Measurements from ENCODE around the gene MVD.
"Not testable (repeated sequence)": the region's sequence is repeated elsewhere in the genome, so short reads cannot be mapped to it uniquely, and the experiment has no call there.

MVD gene

GRCh38 chr16:88619859-88620815 lies 42.8 kb downstream of the MVD start:
- no peak for DNase-seq

GRCh38 chr16:88618956-88619667 lies 43.8 kb downstream of the MVD start:
- no peak for DNase-seq

DNA sequence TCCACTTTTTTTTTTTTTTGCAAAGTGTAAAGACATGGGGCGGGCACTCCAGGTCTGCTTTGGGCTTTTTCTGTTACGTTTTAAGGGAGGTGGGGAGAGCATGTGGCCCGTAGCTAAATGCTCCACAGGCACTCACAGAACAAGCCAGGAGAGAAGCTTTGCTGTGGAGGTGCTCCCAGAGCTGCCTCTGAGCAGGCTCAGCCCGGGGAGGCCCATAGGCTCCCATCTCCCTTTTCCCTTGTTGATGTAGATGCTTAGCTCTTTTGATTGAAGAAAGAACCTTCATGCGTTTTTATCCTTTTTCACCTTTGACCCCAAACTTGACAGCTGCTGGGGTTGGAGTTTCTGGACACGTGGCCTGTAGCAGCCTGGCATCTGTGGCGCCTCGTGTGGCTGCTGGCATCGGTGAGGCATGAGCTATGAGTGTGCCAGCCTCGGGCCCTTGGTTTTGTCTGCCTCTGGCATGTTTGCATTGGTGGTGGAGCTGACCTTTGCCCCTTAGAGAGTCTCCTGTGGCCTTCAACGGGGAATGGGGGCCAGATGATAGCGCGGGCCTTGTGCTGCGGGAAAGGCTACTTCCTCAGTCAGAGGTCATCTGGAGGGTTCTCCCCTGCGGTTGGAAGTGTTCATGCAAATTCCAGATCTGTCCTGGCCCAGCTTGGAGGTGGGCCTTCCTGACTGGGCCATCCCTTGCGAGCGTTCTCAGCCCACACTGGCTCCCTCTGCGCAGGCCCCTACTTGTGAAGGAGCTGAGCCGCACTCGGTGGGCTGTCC lies 44.5 kb downstream of the MVD start:
- no peak for DNase-seq

GRCh38 chr16:88617268-88618031 lies 45.4 kb downstream of the MVD start:
- no peak for DNase-seq

DNA sequence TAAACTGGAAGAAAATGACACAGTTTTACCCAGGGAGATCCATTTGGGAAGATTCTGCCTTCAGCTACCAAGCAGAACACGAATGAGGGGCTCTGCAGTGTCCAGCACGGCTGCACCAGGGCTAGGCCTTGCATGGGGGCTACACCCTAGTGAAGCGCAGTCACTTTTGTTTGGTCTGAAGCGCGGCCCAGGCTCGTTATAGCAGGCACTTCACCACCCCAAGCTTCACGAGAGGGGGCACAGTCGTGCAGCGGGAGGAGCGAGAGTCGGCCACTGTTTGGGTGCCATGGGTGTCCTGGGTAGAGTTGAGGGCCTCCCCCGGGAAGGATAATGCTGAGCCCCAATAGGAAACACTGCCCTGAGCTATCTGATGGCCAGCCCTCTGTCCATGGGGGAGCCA lies 46.2 kb downstream of the MVD start:
- DNase-seq = no peak

- DNase-seq = no peak
Observed at GRCh38 chr16:88616320-88616719, 46.6 kb downstream of the MVD start.

GRCh38 chr16:88614818-88615580 lies 47.9 kb downstream of the MVD start:
- no peak for DNase-seq

DNA sequence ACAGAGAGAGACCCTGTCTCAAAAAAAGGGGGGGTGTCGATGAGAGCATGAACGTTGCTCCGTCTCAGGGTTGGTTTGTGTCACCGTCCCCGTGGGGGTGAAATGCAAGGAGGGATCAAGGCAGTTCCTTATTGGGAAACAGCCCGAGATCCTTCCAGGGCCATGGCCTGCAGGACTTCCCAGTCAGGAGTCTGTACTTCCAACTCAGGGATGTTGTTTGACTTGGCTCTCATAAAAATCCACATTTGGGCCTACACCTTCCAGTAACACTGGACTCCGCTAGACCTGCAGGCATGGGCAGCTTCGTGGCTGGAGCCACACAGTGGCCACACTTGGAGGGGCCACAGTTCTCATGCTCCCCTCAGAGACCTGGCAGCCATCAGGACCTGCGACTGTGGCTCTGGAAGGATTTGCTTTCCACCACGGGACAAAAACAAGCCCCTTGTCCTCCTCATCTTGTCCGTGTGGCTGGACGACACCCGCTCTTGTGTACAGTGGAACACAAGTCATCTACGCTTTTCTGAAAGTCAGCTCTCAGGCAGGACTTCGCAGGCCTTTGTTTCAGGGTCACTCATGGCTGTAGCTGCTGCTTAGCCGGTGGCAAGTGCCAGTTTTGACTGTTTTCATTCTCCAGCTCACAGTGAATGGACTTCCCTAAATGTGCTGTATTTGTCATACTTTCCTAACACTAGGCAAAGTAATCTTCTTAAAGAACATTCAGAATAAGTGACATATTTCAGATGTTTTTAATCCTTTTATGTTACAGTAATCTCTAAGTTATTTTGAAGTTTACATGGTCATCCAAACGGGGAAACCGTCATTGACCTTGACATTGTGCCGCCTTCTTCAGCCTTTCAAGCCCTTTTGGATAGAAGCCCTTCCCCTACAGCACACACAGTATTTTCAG lies 48.7 kb downstream of the MVD start:
- no peak for DNase-seq

DNA sequence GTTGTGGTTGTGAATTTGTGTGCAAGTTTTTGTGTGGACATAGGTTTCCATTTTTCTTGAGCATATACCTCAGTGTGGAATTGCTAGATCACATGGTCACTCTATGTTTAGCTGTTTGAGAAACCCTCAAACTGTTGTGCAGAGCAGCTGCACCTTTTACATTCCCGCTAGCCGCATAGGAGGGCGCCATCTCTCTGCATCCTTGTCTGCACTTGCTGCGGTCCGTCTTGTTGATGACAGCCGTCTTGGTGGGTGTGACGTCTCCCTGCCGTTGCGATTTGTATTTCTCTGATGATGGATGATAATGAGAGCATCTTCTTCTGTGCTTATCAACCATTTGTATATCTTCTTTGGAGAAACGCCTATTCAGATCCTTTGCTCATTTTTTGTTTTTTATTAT lies 49.6 kb downstream of the MVD start:
- no peak for DNase-seq

- no peak for DNase-seq
Observed at GRCh38 chr16:88610909-88611812, 51.7 kb downstream of the MVD start.

GRCh38 chr16:88610080-88610479 lies 52.8 kb downstream of the MVD start:
- no peak for DNase-seq

DNA sequence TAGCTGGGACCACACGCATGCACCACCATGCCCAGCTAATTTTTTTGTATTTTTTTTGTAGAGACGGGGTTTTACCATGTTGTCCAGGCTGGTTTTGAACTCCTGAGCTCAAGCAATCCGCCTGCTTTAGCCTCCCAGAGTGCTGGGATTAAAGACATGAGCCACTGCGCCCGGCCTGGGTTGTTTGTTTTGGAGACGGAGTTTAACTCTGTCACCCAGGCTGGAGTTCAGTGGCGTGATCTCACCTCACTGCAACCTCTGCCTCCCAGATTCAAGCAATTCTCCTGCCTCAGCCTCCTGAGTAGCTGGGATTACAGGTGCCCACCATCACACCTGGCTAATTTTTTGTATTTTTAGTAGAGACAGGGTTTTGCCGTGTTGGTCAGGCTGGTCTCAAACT lies 53.5 kb downstream of the MVD start:
- not testable (repeated sequence) for DNase-seq

- DNase-seq = no peak
Observed at GRCh38 chr16:88608076-88608475, 54.8 kb downstream of the MVD start.

DNA sequence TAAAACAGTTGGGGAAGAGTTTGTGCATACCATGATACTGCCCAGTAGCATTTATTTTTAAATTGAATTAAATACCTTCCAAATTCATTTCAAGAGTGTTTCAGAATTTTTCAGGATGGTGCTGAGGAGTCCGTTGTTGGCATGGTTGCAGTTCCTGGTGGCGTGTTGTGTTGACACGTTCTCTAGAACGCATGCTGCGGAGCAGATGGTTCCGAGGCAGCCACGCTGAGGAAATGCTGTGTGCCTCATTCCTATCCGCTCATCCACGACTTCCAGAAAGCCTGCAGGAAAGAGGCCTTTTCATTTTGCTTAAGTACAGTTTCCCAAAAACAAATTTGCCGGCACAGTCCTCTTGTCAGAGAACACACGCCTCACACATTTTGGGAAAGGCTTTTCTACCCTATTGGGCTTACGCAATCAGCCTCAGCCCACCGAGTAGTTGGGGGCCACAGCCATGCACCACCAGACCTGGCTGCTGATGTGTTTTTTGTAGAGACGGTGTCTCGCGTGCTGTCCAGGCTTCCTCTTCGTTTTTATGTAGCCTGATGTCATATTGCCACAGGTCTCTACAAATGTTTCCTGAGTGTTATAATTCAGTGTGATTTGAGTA lies 56.6 kb downstream of the MVD start:
- DNase-seq = no peak

GRCh38 chr16:88605186-88606147 lies 57.4 kb downstream of the MVD start:
- DNase-seq = no peak

DNA sequence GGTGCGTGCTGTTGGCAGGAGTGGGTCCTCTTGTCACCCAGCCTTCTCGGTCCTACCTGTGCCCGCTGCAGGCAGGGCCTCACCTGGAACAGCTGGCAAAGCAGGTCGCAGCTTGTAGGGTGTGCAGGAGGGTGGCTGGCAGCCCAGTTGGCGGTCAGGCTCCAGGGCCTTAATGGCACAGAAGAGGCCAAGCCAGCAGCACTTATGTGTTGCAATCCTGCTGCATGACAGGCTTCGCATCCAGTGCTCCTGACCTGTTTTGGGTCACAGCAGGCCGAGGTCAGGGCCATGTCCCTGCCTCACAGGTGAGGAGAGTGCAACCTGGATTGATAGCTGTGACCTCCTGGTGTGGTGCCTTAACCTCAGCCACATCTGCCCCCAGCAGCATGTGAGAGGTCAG lies 60.8 kb downstream of the MVD start:
- no peak for DNase-seq
